SH-SY5Y (cell line): Measurements from ENCODE around the gene SVEP1.

ENCODE experiments used
- GATA2 ChIP-seq: IDR thresholded peaks from 2 replicates; pipeline ENCODE4 v1.6.1; 2011; ENCODE audit warnings: mild to moderate bottlenecking, low read depth, low read length
- GATA3 ChIP-seq: IDR thresholded peaks from 2 replicates; pipeline ENCODE4 v1.6.1; 2011; ENCODE audit warnings: low read depth, mild to moderate bottlenecking, low read length, moderate library complexity

GRCh38 chr9:110606179-110606790 is 26.7 kb upstream of the SVEP1 start:
- TF ChIP-seq GATA2 (no peak), GATA3 (no peak)
